HepG2 (cell line): Measurements from ENCODE around the gene LRP1-AS. TPM values are rescaled to one million over a fixed set of nuclear protein-coding genes. Genes with fewer than 3 reads are reported as not detected.
A peak's percentile ranks its signal among the peaks of the same experiment; 100 is the strongest.

Experiments used
- EHMT2 ChIP-seq: fragments of 200-600 bp; sonication (generic); IDR thresholded peaks from 2 replicates; pipeline ENCODE4 v1.7.0; 2017; ENCODE audit warnings: antibody characterized with exemption, low read depth, low read length, borderline replicate concordance
- HNRNPLL ChIP-seq: fragments of 200-400 bp; formaldehyde crosslinking; IDR thresholded peaks from 2 replicates; pipeline ENCODE4 v1.6.1; 2017; ENCODE audit warnings: mild to moderate bottlenecking, low read depth, low read length; ENCODE audit not compliant: poor library complexity, severe bottlenecking
- MXD1 ChIP-seq: sonication (generic); formaldehyde crosslinking; IDR thresholded peaks from 2 replicates; pipeline ENCODE4 v1.4.0; 2020; ENCODE audit warnings: mild to moderate bottlenecking, missing genetic modification reagents
- MXI1 ChIP-seq: IDR thresholded peaks from 3 replicates; pipeline ENCODE4 v1.6.1; 2012; ENCODE audit warnings: low read depth, low read length, inconsistent platforms, borderline replicate concordance
- NFIB ChIP-seq: sonication (generic); formaldehyde crosslinking; IDR thresholded peaks from 2 replicates; pipeline ENCODE4 v1.9.0; 2021; ENCODE audit warnings: missing genetic modification reagents, mild to moderate bottlenecking, borderline replicate concordance
- THAP8 ChIP-seq: sonication (generic); formaldehyde crosslinking; IDR thresholded peaks from 2 replicates; pipeline ENCODE4 v1.5.1; 2020; ENCODE audit warnings: missing genetic modification reagents, mild to moderate bottlenecking, borderline replicate concordance
- ZBED4 ChIP-seq: sonication (generic); formaldehyde crosslinking; IDR thresholded peaks from 2 replicates; pipeline ENCODE4 v1.4.0; 2020; ENCODE audit warnings: missing genetic modification reagents, borderline replicate concordance
- ZBTB2 ChIP-seq: sonication (generic); formaldehyde crosslinking; IDR thresholded peaks from 2 replicates; pipeline ENCODE4 v1.8.0; 2022; ENCODE audit warnings: low read depth, missing genetic modification reagents
- ZNF253 ChIP-seq: sonication (generic); formaldehyde crosslinking; IDR thresholded peaks from 2 replicates; pipeline ENCODE4 v1.8.0; 2022; ENCODE audit warnings: mild to moderate bottlenecking, missing genetic modification reagents, borderline replicate concordance
- ZNF333 ChIP-seq: sonication (generic); formaldehyde crosslinking; IDR thresholded peaks from 2 replicates; pipeline ENCODE4 v1.4.0; 2020; ENCODE audit warnings: mild to moderate bottlenecking, missing genetic modification reagents, borderline replicate concordance
- ZNF709 ChIP-seq: sonication (generic); formaldehyde crosslinking; IDR thresholded peaks from 2 replicates; pipeline ENCODE4 v1.5.0; 2020; ENCODE audit warnings: mild to moderate bottlenecking, missing genetic modification reagents
- ZNF740 ChIP-seq: sonication (generic); formaldehyde crosslinking; IDR thresholded peaks from 2 replicates; pipeline ENCODE4 v1.4.0; 2020; ENCODE audit warnings: missing genetic modification reagents
- ZNF784 ChIP-seq: sonication (generic); formaldehyde crosslinking; IDR thresholded peaks from 2 replicates; pipeline ENCODE4 v1.5.1; 2020; ENCODE audit warnings: missing genetic modification reagents, mild to moderate bottlenecking, borderline replicate concordance
- ZNF790 ChIP-seq: sonication (generic); formaldehyde crosslinking; IDR thresholded peaks from 2 replicates; pipeline ENCODE4 v1.8.0; 2022; ENCODE audit warnings: missing genetic modification reagents, mild to moderate bottlenecking, borderline replicate concordance
- ZNF850 ChIP-seq: sonication (generic); formaldehyde crosslinking; conservative IDR thresholded peaks from 2 replicates; pipeline ENCODE4 v1.9.0; 2021; ENCODE audit warnings: mild to moderate bottlenecking, missing genetic modification reagents
- ZXDC ChIP-seq: sonication (generic); formaldehyde crosslinking; IDR thresholded peaks from 2 replicates; pipeline ENCODE4 v1.5.0; 2020; ENCODE audit warnings: mild to moderate bottlenecking, missing genetic modification reagents
- polyA plus RNA-seq, 8 experiments: library from polyadenylated mRNA; depleted of rRNA in 3 of 8; stranded (reverse) in 7 of 8; unstranded in 1 of 8; fragments of >200 nt; fragmentation: Illumina TruSeq in 4 of 8; extraction: Trizol in 4 of 8; gene quantifications; 2 replicates each; pipeline versions ENCODE4 v1.2.1 to v1.2.3, GENCODE V29; 2011 to 2016; ENCODE audit warnings: low read depth in 4 of 8, missing spikeins in 1 of 8, mixed read lengths in 1 of 8; ENCODE audit not compliant: insufficient read depth in 1 of 8
- total RNA-seq, 5 experiments: library from RNA; depleted of rRNA; stranded (reverse); fragments of >200 nt; fragmentation: Illumina TruSeq; extraction: Trizol; gene quantifications; 2 replicates each; pipeline ENCODE4 v1.2.3, GENCODE V29; 2016; ENCODE audit warnings: low read depth in 1 of 5

Gene LRP1-AS
- total and polyA plus RNA-seq, 2 of the 13 experiments (the other 11 are each of a cell fraction or from before 2014, with no cell fraction given), result 0.20 TPM; not detected in 1

GRCh38 chr12:57101892-57102695 lies 45.3 kb downstream of the LRP1-AS start (continued):
- TF ChIP-seq ZNF253 (no peak), ZNF709 (CRISPR knock-in tag) (no peak), NFIB (CRISPR knock-in tag) (no peak), ZNF850 (CRISPR knock-in tag) (no peak), ZNF740 (peak; percentile 55), HNRNPLL (no peak), THAP8 (no peak), MXD1 (CRISPR knock-in tag) (peak; percentile 60; the same call in 1 of the 2 replicates), ZNF784 (CRISPR knock-in tag) (peak; percentile 74; the same call in 1 of the 2 replicates), MXI1 (peak; percentile 58; the same call in 1 of the 3 replicates), ZNF333 (CRISPR knock-in tag) (no peak), EHMT2 (no peak), ZBTB2 (CRISPR knock-in tag) (no peak), ZBED4 (CRISPR knock-in tag) (0 out of 2 replicates have a peak, but pooled peaks have one; percentile 23), ZNF790 (CRISPR knock-in tag) (no peak; the same call in 1 of the 2 replicates), ZXDC (CRISPR knock-in tag) (no peak)
